HEK293 (cell line): ENCODE results near the gene EBF3.

Source experiments
- CTCF ChIA-PET: fragments of 350-600 bp; formaldehyde crosslinking; extraction: SDS; loops from one replicate; lab custom pipeline; 2021; ENCODE audit warnings: antibody characterized with exemption; lab: Yijun Ruan, JAX
- POLR2A ChIA-PET: fragments of 300-600 bp; formaldehyde crosslinking; extraction: SDS; loops from one replicate; lab custom pipeline; 2020; ENCODE audit warnings: antibody characterized with exemption, inconsistent platforms; lab: Yijun Ruan, JAX
- H3K27ac ChIP-seq: fragments of 200-500 bp; sonication (Bioruptor generic); 2 replicates; pipeline ENCODE4 v1.5.1; 2014; ENCODE audit warnings: low read depth, low read length, control low read depth, inconsistent platforms; ENCODE audit errors: extremely low read depth
- H3K36me3 ChIP-seq, 2 experiments: fragments of 200-500 bp in 1 of 2; sonication (Bioruptor generic) in 1 of 2; 1 replicate in 1 of 2; 2 replicates in 1 of 2; pipeline ENCODE4 v1.5.1; 2014 to 2017; ENCODE audit warnings: inconsistent platforms in 2 of 2, low read length in 2 of 2; ENCODE audit not compliant: control insufficient read depth in 2 of 2, insufficient read depth in 1 of 2
- H3K4me1 ChIP-seq: fragments of 200-500 bp; sonication (Bioruptor generic); 2 replicates; pipeline ENCODE4 v1.5.1; 2014; ENCODE audit warnings: mild to moderate bottlenecking, low read length, inconsistent platforms; ENCODE audit not compliant: control insufficient read depth, insufficient read depth
- H3K4me3 ChIP-seq: 2 replicates; pipeline ENCODE4 v1.5.1; 2011; ENCODE audit warnings: low read depth, mild to moderate bottlenecking, control low read depth, low read length, moderate library complexity
- H3K9me3 ChIP-seq: fragments of 200-500 bp; sonication (Bioruptor generic); 2 replicates; pipeline ENCODE4 v1.5.1; 2014; ENCODE audit warnings: low read depth, low read length, inconsistent platforms; ENCODE audit not compliant: control insufficient read depth, insufficient read depth
- CTCF ChIP-seq: fragments of 450-650 bp; formaldehyde crosslinking; IDR thresholded peaks from 2 replicates; pipeline ENCODE4 v1.5.1; 2016; ENCODE audit warnings: missing biosample characterization, missing genetic modification characterization
- GLIS1 ChIP-seq: fragments of 450-650 bp; formaldehyde crosslinking; IDR thresholded peaks from 2 replicates; pipeline ENCODE4 v1.5.1; 2016; ENCODE audit warnings: missing biosample characterization, missing genetic modification characterization
- GLIS2 ChIP-seq: fragments of 450-650 bp; formaldehyde crosslinking; IDR thresholded peaks from 2 replicates; pipeline ENCODE4 v1.5.1; 2016; ENCODE audit warnings: missing biosample characterization, missing genetic modification characterization
- IKZF3 ChIP-seq: fragments of 450-650 bp; IDR thresholded peaks from 2 replicates; pipeline ENCODE4 v1.5.0; 2018; ENCODE audit warnings: missing biosample characterization, mild to moderate bottlenecking, missing genetic modification characterization, moderate library complexity
- KLF10 ChIP-seq: fragments of 450-650 bp; IDR thresholded peaks from 2 replicates; pipeline ENCODE4 v1.5.1; 2018; ENCODE audit warnings: missing biosample characterization, mild to moderate bottlenecking, missing genetic modification characterization
- KLF8 ChIP-seq: fragments of 450-650 bp; formaldehyde crosslinking; IDR thresholded peaks from 2 replicates; pipeline ENCODE4 v1.5.1; 2016; ENCODE audit warnings: missing biosample characterization, missing genetic modification characterization
- OSR2 ChIP-seq: fragments of 450-650 bp; formaldehyde crosslinking; IDR thresholded peaks from 2 replicates; pipeline ENCODE4 v1.5.1; 2016; ENCODE audit warnings: missing biosample characterization, missing genetic modification characterization
- PRDM10 ChIP-seq: fragments of 450-650 bp; formaldehyde crosslinking; IDR thresholded peaks from 2 replicates; pipeline ENCODE4 v1.5.1; 2016; ENCODE audit warnings: missing biosample characterization, missing genetic modification characterization
- SETDB1 ChIP-seq: IDR thresholded peaks from one replicate; pipeline ENCODE4 v1.6.1; 2017; ENCODE audit warnings: mild to moderate bottlenecking, low read length, moderate library complexity, mixed read lengths; ENCODE audit not compliant: insufficient read length
- ZBTB20 ChIP-seq: fragments of 450-650 bp; formaldehyde crosslinking; IDR thresholded peaks from 2 replicates; pipeline ENCODE4 v1.5.1; 2016; ENCODE audit warnings: missing biosample characterization, missing genetic modification characterization
- ZBTB26 ChIP-seq: fragments of 450-650 bp; formaldehyde crosslinking; optimal IDR thresholded peaks from 2 replicates; pipeline ENCODE3; 2016; ENCODE audit warnings: missing biosample characterization, mild to moderate bottlenecking, missing genetic modification characterization
- ZBTB8A ChIP-seq: fragments of 450-650 bp; formaldehyde crosslinking; IDR thresholded peaks from 2 replicates; pipeline ENCODE4 v1.5.1; 2016; ENCODE audit warnings: missing biosample characterization, missing genetic modification characterization
- ZNF146 ChIP-seq: fragments of 450-650 bp; formaldehyde crosslinking; IDR thresholded peaks from 2 replicates; pipeline ENCODE4 v1.5.1; 2016; ENCODE audit warnings: missing biosample characterization, missing genetic modification characterization
- ZNF266 ChIP-seq: fragments of 450-650 bp; formaldehyde crosslinking; IDR thresholded peaks from 2 replicates; pipeline ENCODE4 v1.5.1; 2016; ENCODE audit warnings: missing biosample characterization, missing genetic modification characterization, low read depth
- ZNF335 ChIP-seq: fragments of 450-650 bp; formaldehyde crosslinking; conservative IDR thresholded peaks from 2 replicates; pipeline ENCODE4 v1.5.1; 2016; ENCODE audit warnings: missing biosample characterization, missing genetic modification characterization
- ZNF341 ChIP-seq: fragments of 450-650 bp; formaldehyde crosslinking; IDR thresholded peaks from 2 replicates; pipeline ENCODE4; 2016; ENCODE audit warnings: low read depth, missing biosample characterization, missing genetic modification characterization
- ZNF391 ChIP-seq: fragments of 450-650 bp; formaldehyde crosslinking; IDR thresholded peaks from 2 replicates; pipeline ENCODE4 v1.5.1; 2016; ENCODE audit warnings: low read depth, missing biosample characterization, missing genetic modification characterization, borderline replicate concordance
- ZNF518A ChIP-seq: fragments of 450-650 bp; formaldehyde crosslinking; conservative IDR thresholded peaks from 2 replicates; pipeline ENCODE4 v1.5.1; 2016; ENCODE audit warnings: low read depth, missing biosample characterization, missing genetic modification characterization
- ZNF561 ChIP-seq: fragments of 450-650 bp; IDR thresholded peaks from 2 replicates; pipeline ENCODE4 v1.5.1; 2018; ENCODE audit warnings: missing biosample characterization, missing genetic modification characterization, borderline replicate concordance
- ZNF600 ChIP-seq: fragments of 450-650 bp; formaldehyde crosslinking; IDR thresholded peaks from 2 replicates; pipeline ENCODE4 v1.5.1; 2016; ENCODE audit warnings: missing biosample characterization, missing genetic modification characterization
- ZSCAN30 ChIP-seq: fragments of 450-650 bp; IDR thresholded peaks from 2 replicates; pipeline ENCODE4 v1.5.1; 2018; ENCODE audit warnings: missing biosample characterization, mild to moderate bottlenecking, missing genetic modification characterization, moderate library complexity

The EBF3 gene

GRCh38 chr10:129963641-129964501 lies at the start of gene EBF3:
TSS of gene EBF3 (minus strand) at chr10:129964274. CDS start at chr10:129963768, 506 bp downstream.
- H3K4me1 ChIP-seq = peaks cover 9% of the 10 kb centered on the region
- TF ChIP-seq ZBTB26 (peak; percentile 77), GLIS2 (peak; percentile 35; the same call in 1 of the 2 replicates), ZSCAN30 (tag by site-specific recombination) (peak; percentile 68), CTCF (peak; percentile 11; the same call in 1 of the 2 replicates), ZNF146 (tag by site-specific recombination) (no peak), KLF8 (tag by site-specific recombination) (peak; percentile 57; the same call in 1 of the 2 replicates), ZNF335 (peak; percentile 86), PRDM10 (tag by site-specific recombination) (peak; percentile 54; the same call in 1 of the 2 replicates), ZNF391 (no peak), ZBTB20 (tag by site-specific recombination) (peak; percentile 94), ZNF561 (peak; percentile 87), IKZF3 (peak; percentile 99), KLF10 (tag by site-specific recombination) (peak; percentile 64), ZNF518A (tag by site-specific recombination) (no peak), ZNF600 (0 out of 2 replicates have a peak, but pooled peaks have one; percentile 36), SETDB1 (no peak), ZNF341 (tag by site-specific recombination) (peak; percentile 28; the same call in 1 of the 2 replicates), GLIS1 (no peak; the same call in 1 of the 2 replicates), ZBTB8A (peak; percentile 90), ZNF266 (tag by site-specific recombination) (no peak), OSR2 (tag by site-specific recombination) (peak; percentile 16; the same call in 1 of the 2 replicates)
- TF ChIP-seq, all 188 proteins: peak for 15
- Histone ChIP-seq H3K27ac (peak within 1 kb of the TSS; percentile 94), H3K36me3 (peaks cover 0 to 4% of the 10 kb centered on the region in 2 experiments; a peak in 1 of 3 replicates), H3K9me3 (no peaks in the 10 kb centered on the region), H3K4me3 (peak within 1 kb of the TSS; percentile 56)
- CTCF ChIA-PET = no interaction called here
- POLR2A ChIA-PET = no interaction called here
